T-helper 2 cell treated with Interferon-gamma antibody and Interleukin-4, amounts not matched to agents 5 μg/mL and 100 μg/mL, for 36 hours (primary cell): ENCODE data around the gene FATE1.

Experiments
- DNase-seq: peaks from one replicate; pipeline ENCODE4 v3.0.0; 2021; ENCODE audit warnings: low spot score
- H3K27ac Mint-ChIP-seq: one replicate; pipeline ENCODE4 v1.8.0; 2021; ENCODE audit warnings: mild to moderate bottlenecking, mixed read lengths
- H3K27me3 Mint-ChIP-seq: one replicate; pipeline ENCODE4 v1.8.0; 2021; ENCODE audit warnings: low read depth, mixed read lengths
- H3K36me3 Mint-ChIP-seq: one replicate; pipeline ENCODE4 v1.8.0; 2021; ENCODE audit warnings: low read depth, mixed read lengths
- H3K4me1 Mint-ChIP-seq: one replicate; pipeline ENCODE4 v1.8.0; 2021; ENCODE audit warnings: low read depth, mixed read lengths
- H3K4me3 Mint-ChIP-seq: one replicate; pipeline ENCODE4 v1.8.0; 2022; ENCODE audit warnings: mild to moderate bottlenecking, moderate library complexity, mixed read lengths
- H3K9me3 Mint-ChIP-seq: one replicate; pipeline ENCODE4 v1.8.0; 2021; ENCODE audit warnings: mixed read lengths

The FATE1 gene

DNA sequence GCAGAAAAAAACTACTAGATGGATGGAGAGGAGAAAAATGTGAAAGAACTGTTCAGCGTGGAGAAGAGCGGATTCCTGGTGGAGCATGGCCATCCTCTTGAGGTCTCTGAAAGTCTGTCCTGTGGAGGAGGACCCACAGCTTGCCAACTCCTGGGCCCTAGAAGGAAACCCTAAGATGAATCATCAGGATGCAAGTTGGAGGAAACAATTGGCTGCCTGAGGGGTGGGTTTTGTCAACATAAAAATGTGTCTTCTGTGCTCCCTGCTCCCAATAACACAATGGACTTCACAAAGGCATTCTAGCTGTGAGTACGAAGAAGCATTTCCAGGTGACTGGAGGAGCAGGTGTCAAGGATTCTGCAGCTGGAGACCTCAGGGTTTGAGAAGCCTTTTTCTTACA is 55.9 kb downstream of the FATE1 start:
- DNase-seq, result no peak
- H3K4me3 Mint-ChIP-seq, result no peak overlapping the region
- H3K4me1 Mint-ChIP-seq, result no peaks in the 10 kb centered on the region
- no peak overlapping the region for H3K27ac Mint-ChIP-seq
- H3K27me3 Mint-ChIP-seq, result no peaks in the 10 kb centered on the region
- H3K9me3 Mint-ChIP-seq, result no peaks in the 10 kb centered on the region
- no peaks in the 10 kb centered on the region for H3K36me3 Mint-ChIP-seq
